GM19035 (cell line): ENCODE data around the gene SASS6.
A peak's percentile ranks its signal among the peaks of the same experiment; 100 is the strongest.
"Not testable (repeated sequence)": the region's sequence is repeated elsewhere in the genome, so short reads cannot be mapped to it uniquely, and the experiment has no call there.

Experiments
- ATAC-seq: cut with Tn5 transposase; IDR thresholded peaks from one replicate; pipeline ENCODE4 v1.9.1; 2021; ENCODE audit not compliant: unreplicated experiment

The SASS6 gene

GRCh38 chr1:100050139-100050538, 82.6 kb downstream of the SASS6 start:
- no peak for ATAC-seq

DNA sequence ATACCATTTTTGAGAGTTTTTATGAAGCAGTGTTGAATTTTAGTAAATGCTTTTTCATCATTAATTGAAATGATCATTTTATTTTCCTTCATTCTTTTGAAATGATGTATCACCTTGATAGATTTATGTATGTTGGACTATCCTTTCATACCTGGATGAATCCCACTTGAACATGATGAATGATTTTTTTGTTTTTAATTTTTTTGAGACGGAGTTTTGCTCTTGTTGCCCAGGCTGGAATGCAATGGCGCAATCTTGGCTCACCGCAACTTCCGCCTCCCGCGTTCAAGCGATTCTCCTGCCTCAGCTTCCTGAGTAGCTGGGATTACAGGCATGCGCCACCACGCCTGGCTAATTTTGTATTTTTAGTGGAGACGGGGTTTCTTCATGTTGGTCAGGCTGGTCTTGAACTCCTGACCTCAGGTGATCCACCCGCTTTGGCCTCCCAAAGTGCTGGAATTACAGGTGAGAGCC, 85.5 kb downstream of the SASS6 start:
- ATAC-seq: not testable (repeated sequence)

DNA sequence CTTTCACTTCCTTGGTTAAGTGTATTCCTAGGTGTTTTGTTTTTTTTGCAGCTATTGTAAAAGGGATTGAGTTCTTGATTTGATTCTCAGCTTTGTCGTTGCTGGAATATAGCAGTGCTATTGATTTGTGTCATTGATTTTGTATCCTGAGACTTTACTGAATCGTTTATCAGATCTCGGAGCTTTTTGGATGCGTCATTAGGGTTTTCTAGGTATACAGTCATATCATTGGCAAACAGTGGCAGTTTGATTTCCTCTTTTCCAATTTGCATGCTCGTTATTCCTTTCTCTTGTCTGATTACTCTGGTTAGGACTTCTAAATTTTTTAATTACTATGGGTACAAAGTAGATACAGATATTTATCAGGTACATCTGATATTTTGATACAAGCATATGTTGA, 87.5 kb downstream of the SASS6 start:
- ATAC-seq: no peak

GRCh38 chr1:100039591-100039990, 93.1 kb downstream of the SASS6 start:
- no peak for ATAC-seq

- peak; percentile 50 for ATAC-seq
These were observed 94.0 kb downstream of the SASS6 start for GRCh38 chr1:100038660-100039287.

- peak; percentile 86 for ATAC-seq
These were observed 94.6 kb downstream of the SASS6 start for GRCh38 chr1:100037927-100038659.

- ATAC-seq: no peak
These were observed 95.1 kb downstream of the SASS6 start for GRCh38 chr1:100037656-100037926.

- peak; percentile 0 for ATAC-seq
These were observed 95.7 kb downstream of the SASS6 start for GRCh38 chr1:100036718-100037655.

GRCh38 chr1:100035214-100035613, 97.5 kb downstream of the SASS6 start:
- ATAC-seq: no peak

GRCh38 chr1:100034470-100034869, 98.3 kb downstream of the SASS6 start:
- ATAC-seq: no peak
